HepG2 (cell line): ENCODE measurements around the gene DAZAP1. TPM values are rescaled to one million over a fixed set of nuclear protein-coding genes. Genes with fewer than 3 reads are reported as not detected.

Experiments
- HIC2 ChIP-seq: sonication (generic); formaldehyde crosslinking; IDR thresholded peaks from 2 replicates; pipeline ENCODE4 v1.9.0; 2022; ENCODE audit warnings: low read depth, missing genetic modification reagents
- NFKBIZ ChIP-seq: IDR thresholded peaks from 2 replicates; pipeline ENCODE4 v1.6.1; 2018; ENCODE audit warnings: missing genetic modification reagents, missing compliant biosample characterization
- POLR2AphosphoS5 ChIP-seq: IDR thresholded peaks from 2 replicates; pipeline ENCODE4 v1.6.1; 2012; ENCODE audit warnings: low read depth, low read length
- PRDM15 ChIP-seq: sonication (generic); formaldehyde crosslinking; IDR thresholded peaks from 2 replicates; pipeline ENCODE4 v1.4.0; 2020; ENCODE audit warnings: missing genetic modification reagents
- SP2 ChIP-seq: sonication (generic); formaldehyde crosslinking; IDR thresholded peaks from 2 replicates; pipeline ENCODE4 v1.5.1; 2020; ENCODE audit warnings: mild to moderate bottlenecking, missing genetic modification reagents
- ZNF160 ChIP-seq: sonication (generic); formaldehyde crosslinking; IDR thresholded peaks from 2 replicates; pipeline ENCODE4 v1.8.0; 2022; ENCODE audit warnings: mild to moderate bottlenecking, inconsistent platforms, missing genetic modification reagents
- ZNF264 ChIP-seq: sonication (generic); formaldehyde crosslinking; IDR thresholded peaks from 2 replicates; pipeline ENCODE4 v1.4.0; 2020; ENCODE audit warnings: missing genetic modification reagents
- ZNF33A ChIP-seq: sonication (generic); formaldehyde crosslinking; IDR thresholded peaks from 2 replicates; pipeline ENCODE4 v1.5.1; 2020; ENCODE audit warnings: missing genetic modification reagents, mild to moderate bottlenecking, moderate library complexity, borderline replicate concordance
- ZNF577 ChIP-seq: sonication (generic); formaldehyde crosslinking; IDR thresholded peaks from 2 replicates; pipeline ENCODE4 v1.4.0; 2020; ENCODE audit warnings: mild to moderate bottlenecking, low read depth, missing genetic modification reagents, borderline replicate concordance
- ZNF670 ChIP-seq: sonication (generic); formaldehyde crosslinking; IDR thresholded peaks from 2 replicates; pipeline ENCODE4 v1.8.0; 2022; ENCODE audit warnings: mild to moderate bottlenecking, missing genetic modification reagents, borderline replicate concordance
- ZNF792 ChIP-seq: IDR thresholded peaks from 2 replicates; pipeline ENCODE4 v1.6.1; 2016
- ZSCAN22 ChIP-seq: sonication (generic); formaldehyde crosslinking; IDR thresholded peaks from 2 replicates; pipeline ENCODE4 v1.4.0; 2020; ENCODE audit warnings: mild to moderate bottlenecking, missing genetic modification reagents
- polyA plus RNA-seq, 8 experiments: library from polyadenylated mRNA; depleted of rRNA in 3 of 8; stranded (reverse) in 7 of 8; unstranded in 1 of 8; fragments of >200 nt; fragmentation: Illumina TruSeq in 4 of 8; extraction: Trizol in 4 of 8; gene quantifications; 2 replicates each; pipeline versions ENCODE4 v1.2.1 to v1.2.3, GENCODE V29; 2011 to 2016; ENCODE audit warnings: low read depth in 4 of 8, missing spikeins in 1 of 8, mixed read lengths in 1 of 8; ENCODE audit not compliant: insufficient read depth in 1 of 8
- total RNA-seq, 5 experiments: library from RNA; depleted of rRNA; stranded (reverse); fragments of >200 nt; fragmentation: Illumina TruSeq; extraction: Trizol; gene quantifications; 2 replicates each; pipeline ENCODE4 v1.2.3, GENCODE V29; 2016; ENCODE audit warnings: low read depth in 1 of 5
- TF ChIP-seq, protein P1 (sequence below): fragments of 450-650 bp; IDR thresholded peaks from 2 replicates; pipeline ENCODE4 v1.6.1; 2017; ENCODE audit warnings: mild to moderate bottlenecking
- TF ChIP-seq, protein P2 (sequence below): sonication (generic); formaldehyde crosslinking; IDR thresholded peaks from 2 replicates; pipeline ENCODE4 v1.5.0; 2020; ENCODE audit warnings: mild to moderate bottlenecking, missing genetic modification reagents
- TF ChIP-seq, protein P3 (sequence below): sonication (generic); formaldehyde crosslinking; IDR thresholded peaks from 2 replicates; pipeline ENCODE4 v1.5.0; 2020; ENCODE audit warnings: missing genetic modification reagents, mild to moderate bottlenecking, borderline replicate concordance
- TF ChIP-seq, protein P4 (sequence below): fragments of 450-650 bp; IDR thresholded peaks from 2 replicates; pipeline ENCODE4 v1.6.1; 2017

DAZAP1 gene
- total and polyA plus RNA-seq, 2 of the 13 experiments (the other 11 are each of a cell fraction or from before 2014, with no cell fraction given): 63.3 to 79.2 TPM

- TF ChIP-seq PRDM15: no peak
- TF ChIP-seq ZNF670 (CRISPR knock-in tag): no peak
- TF ChIP-seq SP2 (CRISPR knock-in tag): no peak
- TF ChIP-seq, protein P1, sequence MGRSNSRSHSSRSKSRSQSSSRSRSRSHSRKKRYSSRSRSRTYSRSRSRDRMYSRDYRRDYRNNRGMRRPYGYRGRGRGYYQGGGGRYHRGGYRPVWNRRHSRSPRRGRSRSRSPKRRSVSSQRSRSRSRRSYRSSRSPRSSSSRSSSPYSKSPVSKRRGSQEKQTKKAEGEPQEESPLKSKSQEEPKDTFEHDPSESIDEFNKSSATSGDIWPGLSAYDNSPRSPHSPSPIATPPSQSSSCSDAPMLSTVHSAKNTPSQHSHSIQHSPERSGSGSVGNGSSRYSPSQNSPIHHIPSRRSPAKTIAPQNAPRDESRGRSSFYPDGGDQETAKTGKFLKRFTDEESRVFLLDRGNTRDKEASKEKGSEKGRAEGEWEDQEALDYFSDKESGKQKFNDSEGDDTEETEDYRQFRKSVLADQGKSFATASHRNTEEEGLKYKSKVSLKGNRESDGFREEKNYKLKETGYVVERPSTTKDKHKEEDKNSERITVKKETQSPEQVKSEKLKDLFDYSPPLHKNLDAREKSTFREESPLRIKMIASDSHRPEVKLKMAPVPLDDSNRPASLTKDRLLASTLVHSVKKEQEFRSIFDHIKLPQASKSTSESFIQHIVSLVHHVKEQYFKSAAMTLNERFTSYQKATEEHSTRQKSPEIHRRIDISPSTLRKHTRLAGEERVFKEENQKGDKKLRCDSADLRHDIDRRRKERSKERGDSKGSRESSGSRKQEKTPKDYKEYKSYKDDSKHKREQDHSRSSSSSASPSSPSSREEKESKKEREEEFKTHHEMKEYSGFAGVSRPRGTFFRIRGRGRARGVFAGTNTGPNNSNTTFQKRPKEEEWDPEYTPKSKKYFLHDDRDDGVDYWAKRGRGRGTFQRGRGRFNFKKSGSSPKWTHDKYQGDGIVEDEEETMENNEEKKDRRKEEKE: no peak
- no peak for TF ChIP-seq ZNF577 (CRISPR knock-in tag)
- TF ChIP-seq, protein P2, sequence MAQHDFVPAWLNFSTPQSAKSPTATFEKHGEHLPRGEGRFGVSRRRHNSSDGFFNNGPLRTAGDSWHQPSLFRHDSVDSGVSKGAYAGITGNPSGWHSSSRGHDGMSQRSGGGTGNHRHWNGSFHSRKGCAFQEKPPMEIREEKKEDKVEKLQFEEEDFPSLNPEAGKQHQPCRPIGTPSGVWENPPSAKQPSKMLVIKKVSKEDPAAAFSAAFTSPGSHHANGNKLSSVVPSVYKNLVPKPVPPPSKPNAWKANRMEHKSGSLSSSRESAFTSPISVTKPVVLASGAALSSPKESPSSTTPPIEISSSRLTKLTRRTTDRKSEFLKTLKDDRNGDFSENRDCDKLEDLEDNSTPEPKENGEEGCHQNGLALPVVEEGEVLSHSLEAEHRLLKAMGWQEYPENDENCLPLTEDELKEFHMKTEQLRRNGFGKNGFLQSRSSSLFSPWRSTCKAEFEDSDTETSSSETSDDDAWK (CRISPR knock-in tag): no peak
- TF ChIP-seq, protein P3, sequence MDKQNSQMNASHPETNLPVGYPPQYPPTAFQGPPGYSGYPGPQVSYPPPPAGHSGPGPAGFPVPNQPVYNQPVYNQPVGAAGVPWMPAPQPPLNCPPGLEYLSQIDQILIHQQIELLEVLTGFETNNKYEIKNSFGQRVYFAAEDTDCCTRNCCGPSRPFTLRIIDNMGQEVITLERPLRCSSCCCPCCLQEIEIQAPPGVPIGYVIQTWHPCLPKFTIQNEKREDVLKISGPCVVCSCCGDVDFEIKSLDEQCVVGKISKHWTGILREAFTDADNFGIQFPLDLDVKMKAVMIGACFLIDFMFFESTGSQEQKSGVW (CRISPR knock-in tag): no peak
- TF ChIP-seq ZNF33A (CRISPR knock-in tag): no peak
- TF ChIP-seq, protein P4, sequence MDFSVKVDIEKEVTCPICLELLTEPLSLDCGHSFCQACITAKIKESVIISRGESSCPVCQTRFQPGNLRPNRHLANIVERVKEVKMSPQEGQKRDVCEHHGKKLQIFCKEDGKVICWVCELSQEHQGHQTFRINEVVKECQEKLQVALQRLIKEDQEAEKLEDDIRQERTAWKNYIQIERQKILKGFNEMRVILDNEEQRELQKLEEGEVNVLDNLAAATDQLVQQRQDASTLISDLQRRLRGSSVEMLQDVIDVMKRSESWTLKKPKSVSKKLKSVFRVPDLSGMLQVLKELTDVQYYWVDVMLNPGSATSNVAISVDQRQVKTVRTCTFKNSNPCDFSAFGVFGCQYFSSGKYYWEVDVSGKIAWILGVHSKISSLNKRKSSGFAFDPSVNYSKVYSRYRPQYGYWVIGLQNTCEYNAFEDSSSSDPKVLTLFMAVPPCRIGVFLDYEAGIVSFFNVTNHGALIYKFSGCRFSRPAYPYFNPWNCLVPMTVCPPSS: no peak
- TF ChIP-seq ZNF792 (CRISPR knock-in tag): no peak
- no peak for TF ChIP-seq ZNF160 (CRISPR knock-in tag)
- no peak for TF ChIP-seq NFKBIZ (CRISPR knock-in tag)
- TF ChIP-seq ZNF264 (CRISPR knock-in tag): no peak
- TF ChIP-seq ZSCAN22: no peak
- 0 out of 2 replicates have a peak, but pooled peaks have one; percentile 27 for TF ChIP-seq HIC2 (CRISPR knock-in tag)
- no peak for TF ChIP-seq POLR2AphosphoS5
These were observed 29.2 kb upstream of the DAZAP1 start (continued) for GRCh38 chr19:1377965-1378785.
